GM20000 (cell line): ENCODE data around the gene KCNJ1.

Source experiments
- DNase-seq: peaks from one replicate; pipeline ENCODE4 v3.0.0; 2012; ENCODE audit warnings: low spot score
- TF ChIP-seq, protein P1 (sequence below): IDR thresholded peaks from 2 replicates; pipeline ENCODE4 v1.5.1; 2012; ENCODE audit warnings: mild to moderate bottlenecking, control low read depth; ENCODE audit errors: extremely low read depth, missing control alignments

The KCNJ1 gene

DNA sequence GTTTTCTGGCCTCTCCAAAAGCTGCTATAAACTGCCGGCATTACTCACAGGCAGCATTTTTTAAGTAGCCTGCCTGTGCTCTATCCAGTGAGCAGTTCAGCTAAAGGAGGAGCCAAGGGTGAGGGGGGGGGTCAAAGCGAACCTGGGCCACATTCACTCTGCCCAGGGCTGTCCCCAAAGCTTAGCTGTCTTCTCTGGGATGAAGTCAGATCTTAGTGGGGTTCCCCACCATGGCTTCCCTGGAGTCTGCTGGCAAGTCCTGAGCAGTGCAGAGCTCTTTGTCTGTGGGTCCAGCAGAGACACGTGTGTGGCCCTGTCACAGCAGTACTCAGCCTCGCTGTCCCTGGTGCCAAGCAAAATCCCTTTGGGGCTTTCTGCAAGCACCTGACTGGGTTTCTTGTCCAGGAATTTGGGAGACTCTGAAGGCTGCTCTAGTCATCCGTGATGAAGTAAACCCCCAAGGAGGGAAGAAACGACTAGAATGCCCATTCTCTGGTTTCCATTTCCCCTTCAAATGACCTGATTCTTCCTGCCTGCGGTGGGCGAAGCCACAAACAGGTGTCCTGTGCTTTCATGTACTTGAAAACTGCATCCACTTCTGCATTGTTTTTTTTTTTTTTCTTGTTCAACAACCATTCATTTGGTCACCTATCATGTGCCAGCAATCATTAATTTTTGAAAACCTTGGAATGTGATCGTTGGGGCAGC lies 26.6 kb upstream of the KCNJ1 start:
- no peak for DNase-seq
- TF ChIP-seq, protein P1, sequence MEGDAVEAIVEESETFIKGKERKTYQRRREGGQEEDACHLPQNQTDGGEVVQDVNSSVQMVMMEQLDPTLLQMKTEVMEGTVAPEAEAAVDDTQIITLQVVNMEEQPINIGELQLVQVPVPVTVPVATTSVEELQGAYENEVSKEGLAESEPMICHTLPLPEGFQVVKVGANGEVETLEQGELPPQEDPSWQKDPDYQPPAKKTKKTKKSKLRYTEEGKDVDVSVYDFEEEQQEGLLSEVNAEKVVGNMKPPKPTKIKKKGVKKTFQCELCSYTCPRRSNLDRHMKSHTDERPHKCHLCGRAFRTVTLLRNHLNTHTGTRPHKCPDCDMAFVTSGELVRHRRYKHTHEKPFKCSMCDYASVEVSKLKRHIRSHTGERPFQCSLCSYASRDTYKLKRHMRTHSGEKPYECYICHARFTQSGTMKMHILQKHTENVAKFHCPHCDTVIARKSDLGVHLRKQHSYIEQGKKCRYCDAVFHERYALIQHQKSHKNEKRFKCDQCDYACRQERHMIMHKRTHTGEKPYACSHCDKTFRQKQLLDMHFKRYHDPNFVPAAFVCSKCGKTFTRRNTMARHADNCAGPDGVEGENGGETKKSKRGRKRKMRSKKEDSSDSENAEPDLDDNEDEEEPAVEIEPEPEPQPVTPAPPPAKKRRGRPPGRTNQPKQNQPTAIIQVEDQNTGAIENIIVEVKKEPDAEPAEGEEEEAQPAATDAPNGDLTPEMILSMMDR, result no peak

DNA sequence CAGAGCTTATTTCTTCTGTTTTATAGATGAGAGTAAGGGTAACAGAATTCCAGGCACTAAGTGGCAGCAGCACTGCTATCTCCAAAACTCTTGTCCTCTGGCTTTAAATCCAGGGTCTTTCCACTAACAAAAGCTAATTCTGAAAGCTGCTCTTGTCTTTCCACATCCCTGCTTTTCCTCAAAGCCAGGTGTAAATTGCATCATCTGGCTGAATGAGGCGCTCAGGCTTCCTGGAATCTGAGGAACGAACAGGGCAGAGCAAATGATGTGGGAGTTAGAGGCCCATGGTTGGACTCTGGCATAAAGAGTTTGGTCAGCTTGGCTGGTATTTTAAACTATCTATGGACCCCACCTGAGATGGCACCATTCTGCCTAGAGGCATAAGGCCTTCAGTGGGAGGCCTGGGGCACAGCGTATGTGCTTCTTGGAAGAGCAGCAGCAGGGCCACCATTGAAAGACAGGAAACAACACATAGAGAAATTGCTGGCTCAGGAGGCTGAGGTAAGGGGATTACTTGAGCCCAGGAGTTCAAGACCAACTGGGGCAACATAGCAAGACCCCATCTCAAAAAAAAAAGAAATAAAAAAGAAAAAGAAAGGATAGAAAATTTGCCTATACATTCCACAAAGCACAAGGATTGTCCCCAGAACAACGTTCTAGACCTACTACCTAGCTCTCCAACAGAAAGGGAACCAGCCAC lies 25.9 kb upstream of the KCNJ1 start:
- TF ChIP-seq, protein P1, result no peak
- DNase-seq, result no peak

DNA sequence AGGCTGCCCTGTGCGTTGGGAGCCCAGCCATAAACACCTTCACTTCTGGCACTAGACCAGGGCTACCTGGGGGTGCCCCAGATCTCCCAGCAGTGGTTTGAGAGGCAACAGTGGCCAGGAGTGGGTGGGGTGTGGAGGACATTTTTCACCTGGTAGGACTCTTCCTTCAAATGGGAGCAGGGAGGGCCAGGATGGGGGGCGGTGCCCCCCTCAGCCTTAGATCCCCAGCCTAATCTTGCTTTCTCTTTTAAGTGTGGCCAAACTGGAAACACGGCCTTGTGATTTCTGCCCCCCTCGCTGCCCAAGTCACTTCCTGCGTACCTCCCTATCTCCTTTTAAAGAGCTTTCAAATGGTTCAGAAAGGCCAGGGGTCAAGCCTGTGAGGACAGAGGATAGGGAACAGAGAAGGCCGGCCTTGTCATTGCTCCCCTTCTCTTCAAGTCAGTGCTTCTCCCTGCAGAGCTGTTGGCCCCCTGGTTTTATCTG lies 24.9 kb upstream of the KCNJ1 start:
- DNase-seq, result no peak
- TF ChIP-seq, protein P1, result no peak

DNA sequence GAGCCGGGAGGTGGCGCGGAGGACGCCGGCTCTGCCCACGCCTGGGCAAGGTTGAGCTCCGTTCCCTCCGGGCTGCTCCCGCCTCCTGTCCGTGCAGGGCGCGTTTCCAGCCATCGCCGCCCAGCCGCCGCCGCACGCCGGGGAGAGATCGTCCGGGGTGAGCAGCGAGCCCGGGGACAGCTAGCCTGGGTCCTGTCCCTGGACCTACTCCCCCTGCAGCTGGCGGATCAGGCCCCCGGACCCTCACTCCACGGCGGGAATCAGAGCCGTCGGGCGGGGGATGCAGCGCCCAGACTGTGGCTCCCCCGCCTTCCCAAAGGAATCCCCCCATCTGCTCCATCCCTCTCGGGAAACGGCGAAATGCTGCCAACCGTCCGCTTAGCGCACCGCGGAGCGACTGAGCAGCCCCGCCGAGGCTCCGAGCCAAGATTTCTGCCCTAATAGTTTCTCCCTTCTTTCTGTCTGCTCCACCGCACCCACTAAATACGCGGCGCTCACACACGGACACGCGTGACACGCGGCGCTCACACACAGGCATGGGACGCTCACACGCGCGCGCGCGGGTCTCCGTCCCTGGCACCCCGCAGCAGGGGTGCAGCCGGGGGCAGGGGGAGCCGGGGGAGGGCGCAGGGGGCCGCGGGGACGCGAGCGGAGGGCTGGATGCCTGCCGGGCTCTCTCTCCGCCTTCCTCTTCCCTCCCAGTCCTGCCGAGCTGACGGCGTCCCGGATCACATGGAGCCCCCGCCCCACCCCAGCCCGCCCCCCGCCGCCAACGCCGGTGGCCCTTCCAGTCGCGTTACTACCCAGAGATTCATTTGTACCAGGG lies 23.7 kb upstream of the KCNJ1 start, which contains the start of gene KCNJ5:
Gene KCNJ5 (plus strand): TSS at position 814 of the 826 bp plus-strand sequence. CDS start 19,918 bp downstream, outside the sequence.
- no peak for DNase-seq
- TF ChIP-seq, protein P1, result no peak

DNA sequence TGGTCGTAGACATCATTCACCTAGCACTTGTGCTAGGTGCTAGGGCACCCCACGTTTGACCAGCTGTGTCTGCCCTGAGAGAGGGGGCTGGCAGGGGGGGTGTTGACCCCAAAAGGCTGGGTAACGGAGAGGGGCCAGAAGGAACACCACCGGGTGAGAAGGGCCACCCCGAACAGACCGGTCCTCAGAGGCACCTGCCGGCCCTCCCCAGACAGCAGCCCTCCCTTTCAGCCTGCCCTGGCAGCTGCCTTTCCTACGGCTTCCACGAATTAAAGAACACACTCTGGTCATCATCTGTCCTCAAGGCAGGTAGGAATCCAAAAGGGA lies 23.1 kb upstream of the KCNJ1 start:
- TF ChIP-seq, protein P1, result no peak
- DNase-seq, result no peak

DNA sequence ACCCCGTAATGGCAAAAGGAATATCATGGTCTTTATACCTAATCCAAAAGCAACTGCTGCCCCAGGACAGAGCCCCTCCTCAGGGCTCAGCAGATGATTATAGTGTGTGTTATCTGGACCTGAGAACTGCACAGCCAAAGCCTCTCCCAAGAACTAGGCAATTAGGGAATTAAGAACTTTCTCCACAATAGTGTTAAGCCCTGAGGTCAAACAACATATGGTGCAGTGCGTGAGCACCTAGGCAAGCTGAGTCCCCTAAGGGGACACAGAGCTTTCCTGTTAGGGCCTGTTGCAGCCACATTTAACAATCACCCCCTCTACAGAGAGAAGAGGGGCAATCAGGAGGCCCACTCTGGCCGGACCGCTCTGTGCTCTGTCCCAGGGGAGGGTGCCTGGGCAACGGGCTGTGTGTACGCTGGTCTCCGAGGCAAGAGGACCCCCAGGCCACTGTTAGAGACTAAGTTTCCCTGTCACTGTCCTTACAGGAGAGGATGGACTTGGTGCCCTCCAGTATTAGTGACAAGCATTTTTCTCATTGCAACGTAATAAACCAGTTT lies 22.6 kb upstream of the KCNJ1 start:
- TF ChIP-seq, protein P1, result no peak
- DNase-seq, result no peak
